ENCODE data around the gene EFNA3.

EFNA3 gene

GRCh38 chr1:155042789-155043188 is 35.8 kb upstream of the EFNA3 start:
- peaks cover 10% of the 10 kb centered on the region for H3K4me1 Mint-ChIP-seq
- H3K9me3 Mint-ChIP-seq: no peaks in the 10 kb centered on the region
- no peaks in the 10 kb centered on the region for H3K36me3 Mint-ChIP-seq
- H3K4me3 Mint-ChIP-seq: no peak overlapping the region
- no peak overlapping the region for H3K27ac Mint-ChIP-seq
- peaks cover 37% of the 10 kb centered on the region for H3K27me3 Mint-ChIP-seq
- ATAC-seq: no peak

DNA sequence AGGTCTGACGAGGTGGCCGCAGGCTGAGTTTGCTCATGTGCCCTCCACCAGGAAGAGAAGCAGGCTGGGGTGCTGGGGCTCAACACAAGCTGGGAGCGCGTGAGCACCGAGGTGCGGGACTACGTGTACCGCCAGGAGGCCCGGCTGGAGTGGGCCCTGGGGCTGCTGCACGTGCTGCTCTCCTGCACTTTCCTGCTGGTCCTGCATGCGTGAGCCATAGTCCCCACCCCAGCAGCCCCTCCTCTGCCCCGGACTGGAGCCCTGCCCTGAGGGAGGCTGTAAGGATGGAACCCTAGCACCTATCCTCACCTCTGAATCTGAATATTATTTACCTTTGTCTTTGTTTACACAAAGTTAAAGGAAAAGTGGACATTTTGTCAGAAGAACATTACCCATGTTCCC is 35.3 kb upstream of the EFNA3 start:
- H3K4me1 Mint-ChIP-seq: peaks cover 10% of the 10 kb centered on the region
- H3K9me3 Mint-ChIP-seq: no peaks in the 10 kb centered on the region
- ATAC-seq: no peak
- H3K4me3 Mint-ChIP-seq: no peak overlapping the region
- no peak overlapping the region for H3K27ac Mint-ChIP-seq
- peaks cover 32% of the 10 kb centered on the region for H3K27me3 Mint-ChIP-seq
- H3K36me3 Mint-ChIP-seq: no peaks in the 10 kb centered on the region

- no peaks in the 10 kb centered on the region for H3K36me3 Mint-ChIP-seq
- H3K27me3 Mint-ChIP-seq: peaks cover 27% of the 10 kb centered on the region
- H3K4me3 Mint-ChIP-seq: no peak overlapping the region
- no peak for ATAC-seq
- no peaks in the 10 kb centered on the region for H3K9me3 Mint-ChIP-seq
- H3K4me1 Mint-ChIP-seq: peaks cover 10% of the 10 kb centered on the region
- H3K27ac Mint-ChIP-seq: no peak overlapping the region
Measured at GRCh38 chr1:155043793-155044192, 34.8 kb upstream of the EFNA3 start.

- H3K4me1 Mint-ChIP-seq: peaks cover 10% of the 10 kb centered on the region
- no peak for ATAC-seq
- no peaks in the 10 kb centered on the region for H3K9me3 Mint-ChIP-seq
- no peak overlapping the region for H3K4me3 Mint-ChIP-seq
- no peak overlapping the region for H3K27ac Mint-ChIP-seq
- no peaks in the 10 kb centered on the region for H3K36me3 Mint-ChIP-seq
- H3K27me3 Mint-ChIP-seq: peaks cover 22% of the 10 kb centered on the region
Measured at GRCh38 chr1:155044365-155044764, 34.3 kb upstream of the EFNA3 start.

GRCh38 chr1:155044812-155045657 is 33.6 kb upstream of the EFNA3 start:
- H3K4me1 Mint-ChIP-seq: peaks cover 16% of the 10 kb centered on the region
- peak; percentile 83 for ATAC-seq
- H3K9me3 Mint-ChIP-seq: no peaks in the 10 kb centered on the region
- no peak overlapping the region for H3K4me3 Mint-ChIP-seq
- H3K27me3 Mint-ChIP-seq: peaks cover 18% of the 10 kb centered on the region
- no peak overlapping the region for H3K27ac Mint-ChIP-seq
- H3K36me3 Mint-ChIP-seq: no peaks in the 10 kb centered on the region

GRCh38 chr1:155048449-155049334 is 29.9 kb upstream of the EFNA3 start:
- Mint-ChIP-seq H3K27ac (no peak overlapping the region), H3K36me3 (no peaks in the 10 kb centered on the region), H3K4me1 (peaks cover 44% of the 10 kb centered on the region), H3K9me3 (no peaks in the 10 kb centered on the region), H3K4me3 (no peak overlapping the region), H3K27me3 (no peaks in the 10 kb centered on the region)
- ATAC-seq: no peak

DNA sequence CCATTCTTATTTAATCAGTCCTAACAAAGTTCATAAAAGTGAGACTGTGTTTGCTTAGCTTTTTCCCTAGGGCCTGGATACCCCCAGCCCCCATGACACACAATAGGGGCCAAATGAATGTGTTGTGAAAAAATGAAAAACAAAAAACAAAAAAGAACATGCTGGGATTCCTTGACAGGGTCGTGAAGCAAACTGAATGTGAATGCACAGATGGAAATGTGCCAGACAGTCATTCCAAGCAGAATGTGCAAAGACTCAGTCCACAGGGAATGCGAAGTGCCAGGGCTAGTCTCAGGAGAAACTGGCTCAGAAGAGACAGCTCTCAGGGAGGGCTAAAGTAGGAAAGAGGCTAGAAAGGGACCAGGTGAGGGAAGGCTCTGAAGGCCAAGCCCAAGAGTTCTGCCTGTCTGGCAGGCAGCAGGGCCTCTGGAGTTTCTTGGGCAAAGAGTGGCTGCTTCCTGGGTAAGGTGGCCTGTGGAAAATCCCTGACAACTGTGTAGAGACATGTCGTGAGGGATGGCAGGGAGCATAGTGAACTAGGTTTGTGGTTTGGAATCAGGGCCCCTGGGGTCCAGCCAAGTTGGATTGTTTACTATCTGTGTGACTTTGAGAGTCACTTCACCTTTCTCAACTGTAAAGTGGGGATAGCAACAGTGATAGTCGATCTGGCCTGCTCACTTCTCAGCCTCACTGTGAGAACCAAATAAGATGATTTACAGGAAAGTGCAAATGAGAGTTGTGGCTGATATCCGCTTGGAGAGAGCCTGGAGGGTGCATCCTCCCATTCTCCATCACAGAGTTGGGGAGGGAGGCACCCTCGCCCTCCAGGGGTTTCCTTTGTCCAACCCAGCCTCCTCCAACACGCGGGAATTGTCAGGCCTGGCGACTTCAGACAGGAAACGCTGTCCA is 28.7 kb upstream of the EFNA3 start:
- Mint-ChIP-seq H3K36me3 (no peaks in the 10 kb centered on the region), H3K4me1 (peaks cover 38% of the 10 kb centered on the region), H3K4me3 (peak overlapping the region; percentile 85), H3K9me3 (no peaks in the 10 kb centered on the region), H3K27me3 (no peaks in the 10 kb centered on the region), H3K27ac (peak overlapping the region; percentile 22)
- no peak for ATAC-seq

DNA sequence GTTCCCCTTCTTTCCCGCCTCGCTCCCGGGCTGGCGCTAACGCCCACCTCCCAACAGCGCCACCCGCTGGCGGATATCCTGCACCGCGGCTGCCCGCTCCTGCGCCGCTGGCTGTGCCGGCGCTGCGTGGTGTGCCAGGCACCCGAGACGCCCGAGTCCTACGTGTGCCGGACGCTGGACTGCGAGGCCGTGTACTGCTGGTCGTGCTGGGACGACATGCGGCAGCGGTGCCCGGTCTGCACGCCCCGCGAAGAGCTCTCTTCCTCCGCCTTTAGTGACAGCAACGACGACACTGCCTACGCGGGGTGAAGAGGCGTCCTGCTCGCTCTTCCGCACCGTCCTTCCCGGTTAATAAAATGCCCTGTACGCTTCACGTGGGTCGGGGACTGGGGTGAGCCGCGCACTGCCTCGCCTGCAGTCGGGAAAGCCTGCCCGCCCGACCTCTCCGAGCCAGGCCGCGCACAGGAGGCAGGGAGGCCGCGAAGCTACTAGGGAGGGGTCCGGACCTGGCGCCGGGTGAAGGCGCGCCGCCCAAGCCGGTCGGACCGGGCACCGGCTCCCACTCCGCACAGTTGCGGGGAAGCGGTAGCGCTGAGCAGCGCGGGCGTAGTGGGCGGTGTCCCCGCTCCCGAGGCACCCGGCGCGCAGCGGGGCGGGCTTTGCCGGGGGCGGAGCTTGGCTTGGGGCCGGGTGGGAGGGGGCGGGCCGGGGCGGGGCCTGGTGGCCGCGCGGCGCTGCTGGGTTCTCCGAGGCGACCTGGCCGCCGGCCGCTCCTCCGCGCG is 27.9 kb upstream of the EFNA3 start, which contains the start of gene ADAM15:
TSS of gene ADAM15 (plus strand) at position 757 of the 782 bp plus-strand sequence. CDS start 71 bp downstream, outside the sequence.
- Mint-ChIP-seq H3K27me3 (no peaks in the 10 kb centered on the region), H3K36me3 (peaks cover under 1% of the 10 kb centered on the region), H3K27ac (peak within 1 kb of the TSS; percentile 61), H3K9me3 (no peaks in the 10 kb centered on the region), H3K4me1 (peaks cover 34% of the 10 kb centered on the region), H3K4me3 (peak within 1 kb of the TSS; percentile 85)
- ATAC-seq: peak; percentile 88

GRCh38 chr1:155051342-155051776 is 27.3 kb upstream of the EFNA3 start:
- no peaks in the 10 kb centered on the region for H3K9me3 Mint-ChIP-seq
- ATAC-seq: no peak
- H3K36me3 Mint-ChIP-seq: peaks cover 7% of the 10 kb centered on the region
- H3K27ac Mint-ChIP-seq: peak overlapping the region; percentile 7
- no peaks in the 10 kb centered on the region for H3K27me3 Mint-ChIP-seq
- H3K4me1 Mint-ChIP-seq: peaks cover 34% of the 10 kb centered on the region
- peak overlapping the region; percentile 75 for H3K4me3 Mint-ChIP-seq

DNA sequence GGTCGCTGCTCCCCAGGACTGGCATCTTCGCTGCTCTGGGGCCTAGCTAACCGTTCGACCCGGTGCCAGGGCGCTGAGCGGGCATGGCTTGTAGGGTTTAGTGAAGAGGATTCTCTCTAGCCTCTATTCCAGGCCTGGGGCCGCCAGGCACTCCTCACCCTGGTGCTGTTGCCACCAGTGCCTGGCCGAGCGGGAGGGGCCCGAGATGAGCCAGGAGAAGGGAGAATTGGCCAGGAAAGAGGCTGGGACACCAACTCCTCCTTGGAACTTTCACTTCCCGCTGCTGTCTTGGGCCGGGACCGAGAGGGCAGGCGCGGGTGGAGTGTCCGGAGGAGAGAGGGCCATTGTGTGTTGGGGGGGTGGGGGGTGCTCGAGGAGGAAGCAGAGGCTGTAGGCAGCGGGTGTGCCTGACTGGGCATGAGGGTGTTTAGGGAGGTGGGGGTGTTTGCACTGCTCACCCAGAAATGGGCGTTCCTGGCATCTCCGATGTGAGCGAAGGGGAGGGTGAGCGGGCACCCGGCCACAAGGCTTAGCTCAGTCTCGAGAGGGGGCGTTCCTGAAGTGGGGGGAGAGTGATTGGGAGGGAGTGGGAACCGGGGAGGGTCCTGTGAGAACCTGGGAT is 26.7 kb upstream of the EFNA3 start:
- H3K27me3 Mint-ChIP-seq: no peaks in the 10 kb centered on the region
- peaks cover 34% of the 10 kb centered on the region for H3K4me1 Mint-ChIP-seq
- peaks cover 10% of the 10 kb centered on the region for H3K36me3 Mint-ChIP-seq
- H3K27ac Mint-ChIP-seq: peak overlapping the region; percentile 7
- H3K4me3 Mint-ChIP-seq: peak overlapping the region; percentile 75
- ATAC-seq: peak; percentile 46
- no peaks in the 10 kb centered on the region for H3K9me3 Mint-ChIP-seq

- Mint-ChIP-seq H3K27me3 (no peaks in the 10 kb centered on the region), H3K36me3 (peaks cover 10% of the 10 kb centered on the region), H3K4me1 (peaks cover 34% of the 10 kb centered on the region), H3K9me3 (no peaks in the 10 kb centered on the region), H3K27ac (peak overlapping the region; percentile 7), H3K4me3 (peak overlapping the region; percentile 75)
- ATAC-seq: no peak
Measured at GRCh38 chr1:155052439-155053395, 25.9 kb upstream of the EFNA3 start.

DNA sequence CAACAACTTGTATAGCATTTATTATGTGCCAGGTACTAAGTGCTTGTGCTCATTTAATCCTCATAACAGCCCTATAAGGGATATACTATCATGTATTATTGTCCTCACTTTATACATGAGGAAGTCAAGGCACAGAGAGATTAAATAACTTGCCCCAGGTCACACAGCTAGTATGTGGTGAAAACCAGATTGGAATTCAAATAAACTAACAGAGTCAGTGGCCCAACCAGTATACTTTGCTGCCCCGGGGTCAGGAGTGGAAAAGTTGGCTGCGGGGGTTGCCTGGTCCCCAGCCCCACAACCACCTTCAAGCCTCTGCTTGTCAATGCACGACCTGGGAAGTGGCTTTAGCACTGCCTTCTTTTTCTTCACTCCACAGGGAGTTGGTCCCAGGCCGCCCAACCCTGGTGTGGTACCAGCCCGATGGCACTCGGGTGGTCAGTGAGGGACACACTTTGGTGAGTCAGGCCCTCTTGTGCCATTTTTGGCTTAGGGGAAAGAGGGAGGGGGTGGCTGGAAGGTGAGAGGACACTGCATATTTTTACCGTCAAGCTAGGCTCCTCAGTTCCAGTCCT is 25.0 kb upstream of the EFNA3 start:
- Mint-ChIP-seq H3K27ac (no peak overlapping the region), H3K9me3 (no peaks in the 10 kb centered on the region)
- ATAC-seq: no peak

More for the DNA sequence above, 25.0 kb upstream of the EFNA3 start:
- no peaks in the 10 kb centered on the region for H3K27me3 Mint-ChIP-seq
- H3K4me3 Mint-ChIP-seq: no peak overlapping the region
- peaks cover 34% of the 10 kb centered on the region for H3K4me1 Mint-ChIP-seq
- peaks cover 10% of the 10 kb centered on the region for H3K36me3 Mint-ChIP-seq
